GM23338 (cell line): Measurements from ENCODE around the gene PPIL1. TPM values are rescaled to one million over a fixed set of nuclear protein-coding genes. Genes with fewer than 3 reads are reported as not detected.

Experiments used
- ATAC-seq: fragments of 200-7000 bp; cut with Tn5 transposase; 3 replicates; pipeline ENCODE4 v1.9.1; 2020
- DNase-seq: peaks from one replicate; pipeline ENCODE4 v3.0.0-alpha.2; 2015; ENCODE audit warnings: low spot score
- H2AFZ ChIP-seq: fragments of 200-600 bp; sonication (generic); 2 replicates; pipeline ENCODE4 v1.8.0; 2016; ENCODE audit warnings: antibody characterized with exemption, mild to moderate bottlenecking, moderate library complexity
- H3F3A ChIP-seq: fragments of 200-600 bp; sonication (generic); replicated peaks from 2 replicates; pipeline ENCODE4 v1.8.0; 2017; ENCODE audit warnings: antibody characterized with exemption, mixed run types, low read depth
- H3K27ac ChIP-seq: fragments of 200-600 bp; sonication (generic); 2 replicates; pipeline ENCODE4 v1.6.1; 2016; ENCODE audit warnings: low read depth
- H3K27me3 ChIP-seq: fragments of 200-600 bp; sonication (generic); 2 replicates; pipeline ENCODE4 v1.8.0; 2016; ENCODE audit warnings: mild to moderate bottlenecking, mixed run types, moderate library complexity; ENCODE audit not compliant: insufficient read depth
- H3K36me3 ChIP-seq: fragments of 200-600 bp; sonication (generic); 2 replicates; pipeline ENCODE4 v1.8.0; 2016; ENCODE audit warnings: mild to moderate bottlenecking; ENCODE audit not compliant: insufficient read depth
- H3K4me1 ChIP-seq: fragments of 200-600 bp; sonication (generic); 2 replicates; pipeline ENCODE4 v1.8.0; 2016; ENCODE audit warnings: mild to moderate bottlenecking, moderate library complexity; ENCODE audit not compliant: insufficient read depth
- H3K4me2 ChIP-seq: fragments of 200-600 bp; sonication (generic); 2 replicates; pipeline ENCODE4 v1.7.1; 2017; ENCODE audit warnings: mixed run types
- H3K4me3 ChIP-seq: fragments of 200-600 bp; sonication (generic); 2 replicates; pipeline ENCODE4 v1.6.1; 2016; ENCODE audit warnings: mixed run types
- H3K79me2 ChIP-seq: fragments of 200-600 bp; sonication (generic); replicated peaks from 2 replicates; pipeline ENCODE4 v1.8.0; 2017; ENCODE audit warnings: mild to moderate bottlenecking; ENCODE audit not compliant: insufficient read depth
- H3K9me2 ChIP-seq: fragments of 200-600 bp; sonication (generic); 2 replicates; pipeline ENCODE4 v1.8.0; 2017; ENCODE audit not compliant: insufficient read depth
- H4K20me1 ChIP-seq: fragments of 200-600 bp; sonication (generic); replicated peaks from 2 replicates; pipeline ENCODE4 v1.8.0; 2017; ENCODE audit warnings: mild to moderate bottlenecking; ENCODE audit not compliant: insufficient read depth
- H3K27ac Mint-ChIP-seq: 2 replicates; pipeline ENCODE4 v1.8.0; 2020; ENCODE audit warnings: inconsistent platforms, mild to moderate bottlenecking, moderate library complexity, mixed read lengths
- H3K27me3 Mint-ChIP-seq: 3 replicates; pipeline ENCODE4 v1.8.0; 2022; ENCODE audit warnings: low read depth, mild to moderate bottlenecking, moderate library complexity, mixed read lengths, inconsistent platforms; ENCODE audit not compliant: insufficient read depth, poor library complexity
- H3K36me3 Mint-ChIP-seq: 3 replicates; pipeline ENCODE4 v1.8.0; 2021; ENCODE audit warnings: low read depth, mild to moderate bottlenecking, inconsistent platforms, moderate library complexity, mixed read lengths
- H3K4me1 Mint-ChIP-seq: 3 replicates; pipeline ENCODE4 v1.8.0; 2020; ENCODE audit warnings: mild to moderate bottlenecking, inconsistent platforms, mixed read lengths
- H3K4me3 Mint-ChIP-seq: 3 replicates; pipeline ENCODE4 v1.8.0; 2021; ENCODE audit warnings: moderate library complexity, mild to moderate bottlenecking, inconsistent platforms, mixed read lengths
- H3K9me3 Mint-ChIP-seq: 3 replicates; pipeline ENCODE4 v1.8.0; 2020; ENCODE audit warnings: moderate library complexity, mild to moderate bottlenecking, inconsistent platforms, mixed read lengths
- CREB1 ChIP-seq: fragments of 250-450 bp; sonication (Bioruptor Pico); IDR thresholded peaks from 2 replicates; pipeline ENCODE4 v1.5.0; 2020; ENCODE audit warnings: low read depth, mild to moderate bottlenecking, moderate library complexity
- CTCF ChIP-seq, 2 experiments: fragments of 200-600 bp in 1 of 2; sonication (generic) in 1 of 2; conservative IDR thresholded peaks; 2 replicates each; pipeline versions ENCODE4 v1.5.1 to v1.6.1; 2016 to 2017; ENCODE audit warnings: antibody characterized with exemption in 2 of 2, low read depth in 2 of 2, mild to moderate bottlenecking in 2 of 2, moderate library complexity in 1 of 2
- ETS1 ChIP-seq: IDR thresholded peaks from 2 replicates; pipeline ENCODE4 v1.6.1; 2016; ENCODE audit warnings: antibody characterized with exemption
- EZH2 ChIP-seq: fragments of 200-600 bp; sonication (generic); IDR thresholded peaks from one replicate; pipeline ENCODE4 v1.8.0; 2017; ENCODE audit warnings: antibody characterized with exemption, mild to moderate bottlenecking, low read depth; ENCODE audit not compliant: unreplicated experiment
- EZH2phosphoT487 ChIP-seq: fragments of 200-600 bp; sonication (generic); IDR thresholded peaks from one replicate; pipeline ENCODE4 v1.8.1; 2018; ENCODE audit warnings: antibody characterized with exemption; ENCODE audit not compliant: unreplicated experiment
- JUNB ChIP-seq: IDR thresholded peaks from one replicate; pipeline ENCODE4 v1.6.1; 2016; ENCODE audit warnings: antibody characterized with exemption; ENCODE audit not compliant: unreplicated experiment
- NANOG ChIP-seq: IDR thresholded peaks from 2 replicates; pipeline ENCODE4 v1.6.1; 2016; ENCODE audit warnings: antibody characterized with exemption, borderline replicate concordance
- REST ChIP-seq: IDR thresholded peaks from one replicate; pipeline ENCODE4 v1.6.1; 2018; ENCODE audit warnings: antibody characterized with exemption; ENCODE audit not compliant: unreplicated experiment
- STAT1 ChIP-seq: IDR thresholded peaks from one replicate; pipeline ENCODE4 v1.6.1; 2016; ENCODE audit warnings: antibody characterized with exemption; ENCODE audit not compliant: unreplicated experiment
- ZNF114 ChIP-seq: fragments of 250-450 bp; sonication (Bioruptor Pico); IDR thresholded peaks from 2 replicates; pipeline ENCODE4 v1.5.0; 2020; ENCODE audit warnings: mild to moderate bottlenecking, moderate library complexity
- ZNF331 ChIP-seq: fragments of 250-450 bp; sonication (Bioruptor Pico); IDR thresholded peaks from 2 replicates; pipeline ENCODE4 v1.5.0; 2020; ENCODE audit warnings: low read depth, mild to moderate bottlenecking, moderate library complexity
- polyA plus RNA-seq: library from polyadenylated mRNA; unstranded; fragments of >200 nt; fragmentation: Nextera tagmentation; extraction: Ambion mirVana; gene quantifications from 2 replicates; pipeline ENCODE4 v1.2.1, GENCODE V29; 2016
- total RNA-seq: library from RNA; depleted of rRNA; stranded (reverse); fragments of >200 nt; shearing (Covaris generic); gene quantifications from 2 replicates; pipeline ENCODE4 v1.2.3, GENCODE V29; 2014

The PPIL1 gene
- total and polyA plus RNA-seq, 2 experiments from 2014 or later = 57.3 to 79.4 TPM

GRCh38 chr6:36834576-36835341 lies 39.8 kb downstream of the PPIL1 start:
- peak overlapping the region; percentile 72 for H3K4me2 ChIP-seq

GRCh38 chr6:36833182-36833789 lies 41.3 kb downstream of the PPIL1 start:
- Histone ChIP-seq H4K20me1 (no peaks in the 10 kb centered on the region), H2AFZ (no peak overlapping the region), H3K27ac (no peak overlapping the region), H3K4me3 (no peak overlapping the region), H3K4me2 (no peak overlapping the region), H3K27me3 (peaks cover 32% of the 10 kb centered on the region), H3K4me1 (peaks cover 5% of the 10 kb centered on the region), H3F3A (no peaks in the 10 kb centered on the region), H3K9me2 (no peaks in the 10 kb centered on the region), H3K36me3 (no peaks in the 10 kb centered on the region), H3K79me2 (no peaks in the 10 kb centered on the region)
- TF ChIP-seq EZH2phosphoT487 (no peak), STAT1 (no peak), ZNF114 (CRISPR knock-in tag) (no peak), REST (no peak), ETS1 (no peak), CTCF (conservative IDR thresholded peaks at IDR 0.05; ENCODE audit: low read depth in 2 of 2) (no peak), CREB1 (CRISPR knock-in tag) (no peak), ZNF331 (CRISPR knock-in tag) (no peak), JUNB (no peak), EZH2 (no peak), NANOG (no peak)
- no peak overlapping the region for H3K27ac Mint-ChIP-seq
- H3K4me3 Mint-ChIP-seq = no peak overlapping the region
- DNase-seq (no peak), ATAC-seq (no peak)
- peaks cover 25% of the 10 kb centered on the region for H3K27me3 Mint-ChIP-seq
- H3K9me3 Mint-ChIP-seq = peaks cover 6% of the 10 kb centered on the region; the same call in 2 of the 3 replicates
- H3K36me3 Mint-ChIP-seq = peaks cover 4% of the 10 kb centered on the region; the same call in 1 of the 3 replicates
- H3K4me1 Mint-ChIP-seq = peaks cover 17% of the 10 kb centered on the region

More at GRCh38 chr6:36834576-36835341, 39.8 kb downstream of the PPIL1 start:
- Histone ChIP-seq H3K4me3 (peak overlapping the region; percentile 42; the same call in 1 of the 2 replicates), H2AFZ (no peak overlapping the region), H3F3A (no peaks in the 10 kb centered on the region), H3K4me1 (peaks cover 5% of the 10 kb centered on the region), H3K79me2 (no peaks in the 10 kb centered on the region), H4K20me1 (no peaks in the 10 kb centered on the region), H3K27ac (no peak overlapping the region), H3K27me3 (peaks cover 45% of the 10 kb centered on the region), H3K36me3 (no peaks in the 10 kb centered on the region), H3K9me2 (no peaks in the 10 kb centered on the region)
- peaks cover 6% of the 10 kb centered on the region; the same call in 2 of the 3 replicates for H3K9me3 Mint-ChIP-seq
- H3K27ac Mint-ChIP-seq = no peak overlapping the region; the same call in 1 of the 2 replicates
- H3K4me3 Mint-ChIP-seq = peak overlapping the region; percentile 40; the same call in 2 of the 3 replicates
- ATAC-seq (peak; percentile 63), DNase-seq (peak; percentile 44)
- no peak for TF ChIP-seq ETS1
- H3K36me3 Mint-ChIP-seq = peaks cover 4% of the 10 kb centered on the region; the same call in 1 of the 3 replicates
- H3K4me1 Mint-ChIP-seq = peaks cover 17% of the 10 kb centered on the region
- peaks cover 38% of the 10 kb centered on the region for H3K27me3 Mint-ChIP-seq
